Nephron progenitor cell (in vitro differentiated cells): ENCODE data around the gene MISP.

ENCODE experiments used
- DNase-seq: peaks from one replicate; pipeline ENCODE4 v3.0.0; 2021
- H3K27ac Mint-ChIP-seq: 2 replicates; pipeline ENCODE4 v1.8.0; 2021; ENCODE audit warnings: mild to moderate bottlenecking, moderate library complexity, mixed read lengths
- H3K27me3 Mint-ChIP-seq: 2 replicates; pipeline ENCODE4 v1.8.0; 2021; ENCODE audit warnings: mild to moderate bottlenecking, low read depth, mixed read lengths; ENCODE audit not compliant: poor library complexity
- H3K36me3 Mint-ChIP-seq: 2 replicates; pipeline ENCODE4 v1.8.0; 2021; ENCODE audit warnings: low read depth, mixed read lengths
- H3K4me1 Mint-ChIP-seq: 2 replicates; pipeline ENCODE4 v1.8.0; 2021; ENCODE audit warnings: mixed read lengths
- H3K4me3 Mint-ChIP-seq: 2 replicates; pipeline ENCODE4 v1.8.0; 2021; ENCODE audit warnings: mild to moderate bottlenecking, moderate library complexity, mixed read lengths
- H3K9me3 Mint-ChIP-seq: 2 replicates; pipeline ENCODE4 v1.8.0; 2021; ENCODE audit warnings: mild to moderate bottlenecking, moderate library complexity, mixed read lengths
- CTCF ChIP-seq: fragments of 200-600 bp; sonication (generic); IDR thresholded peaks from 2 replicates; pipeline ENCODE4 v1.5.0; 2021; ENCODE audit warnings: antibody characterized with exemption

The MISP gene

GRCh38 chr19:749811-750210 lies 1.1 kb upstream of the MISP start:
- no peak for DNase-seq
- H3K4me3 Mint-ChIP-seq = no peak overlapping the region
- H3K27ac Mint-ChIP-seq = no peak overlapping the region
- H3K4me1 Mint-ChIP-seq = peaks cover 11% of the 10 kb centered on the region
- peaks cover 24% of the 10 kb centered on the region for H3K36me3 Mint-ChIP-seq
- H3K27me3 Mint-ChIP-seq = peaks cover 4% of the 10 kb centered on the region
- H3K9me3 Mint-ChIP-seq = peaks cover 32% of the 10 kb centered on the region
- TF ChIP-seq CTCF = no peak

- H3K36me3 Mint-ChIP-seq = peaks cover 8% of the 10 kb centered on the region
- no peak overlapping the region for H3K4me3 Mint-ChIP-seq
- H3K27ac Mint-ChIP-seq = no peak overlapping the region
- H3K9me3 Mint-ChIP-seq = peaks cover 24% of the 10 kb centered on the region
- peaks cover 9% of the 10 kb centered on the region for H3K27me3 Mint-ChIP-seq
- peaks cover 11% of the 10 kb centered on the region for H3K4me1 Mint-ChIP-seq
- TF ChIP-seq CTCF = no peak
- DNase-seq = no peak
These were observed 809 bp downstream of the MISP start for GRCh38 chr19:751501-752341.

- TF ChIP-seq CTCF = no peak
- Mint-ChIP-seq H3K4me3 (peak overlapping the region; percentile 46), H3K27me3 (peaks cover 9% of the 10 kb centered on the region), H3K4me1 (peaks cover 11% of the 10 kb centered on the region), H3K9me3 (peaks cover 27% of the 10 kb centered on the region), H3K36me3 (peaks cover 3% of the 10 kb centered on the region), H3K27ac (peak overlapping the region; percentile 87)
- DNase-seq = peak; percentile 37
These were observed 2.0 kb downstream of the MISP start for GRCh38 chr19:752652-753517.

- H3K4me3 Mint-ChIP-seq = no peak overlapping the region
- no peak overlapping the region for H3K27ac Mint-ChIP-seq
- peaks cover 12% of the 10 kb centered on the region for H3K4me1 Mint-ChIP-seq
- TF ChIP-seq CTCF = no peak
- no peak for DNase-seq
- H3K36me3 Mint-ChIP-seq = peaks cover 2% of the 10 kb centered on the region
- H3K9me3 Mint-ChIP-seq = peaks cover 33% of the 10 kb centered on the region
- H3K27me3 Mint-ChIP-seq = peaks cover 9% of the 10 kb centered on the region
These were observed 3.6 kb downstream of the MISP start for GRCh38 chr19:754530-754929.

GRCh38 chr19:755063-755462 lies 4.2 kb downstream of the MISP start:
- peaks cover 9% of the 10 kb centered on the region for H3K27me3 Mint-ChIP-seq
- H3K9me3 Mint-ChIP-seq = peaks cover 38% of the 10 kb centered on the region
- peaks cover 7% of the 10 kb centered on the region for H3K36me3 Mint-ChIP-seq
- no peak for TF ChIP-seq CTCF
- H3K4me3 Mint-ChIP-seq = no peak overlapping the region
- no peak overlapping the region for H3K27ac Mint-ChIP-seq
- DNase-seq = no peak
- H3K4me1 Mint-ChIP-seq = peaks cover 15% of the 10 kb centered on the region
